BLaER1 (cell line): Measurements from ENCODE around the gene VPS37C.
A peak's percentile ranks its signal among the peaks of the same experiment; 100 is the strongest.

ENCODE experiments used
- H3K27ac ChIP-seq: shearing (Covaris generic); formaldehyde crosslinking; 2 replicates; pipeline ENCODE4 v1.8.1; 2022
- H3K27me3 ChIP-seq: shearing (Covaris generic); formaldehyde crosslinking; 2 replicates; pipeline ENCODE4 v1.8.1; 2022
- H3K36me3 ChIP-seq: shearing (Covaris generic); formaldehyde crosslinking; 2 replicates; pipeline ENCODE4 v1.8.1; 2022
- H3K4me1 ChIP-seq: shearing (Covaris generic); formaldehyde crosslinking; 2 replicates; pipeline ENCODE4 v1.8.1; 2022
- H3K4me2 ChIP-seq: shearing (Covaris generic); formaldehyde crosslinking; 2 replicates; pipeline ENCODE4 v1.8.1; 2022
- H3K4me3 ChIP-seq: shearing (Covaris generic); formaldehyde crosslinking; 2 replicates; pipeline ENCODE4 v1.8.1; 2022
- H3K9ac ChIP-seq: shearing (Covaris generic); formaldehyde crosslinking; 2 replicates; pipeline ENCODE4 v1.8.1; 2022
- H3K9me3 ChIP-seq: shearing (Covaris generic); formaldehyde crosslinking; 2 replicates; pipeline ENCODE4 v1.8.1; 2022
- H4K20me1 ChIP-seq: shearing (Covaris generic); formaldehyde crosslinking; 2 replicates; pipeline ENCODE4 v1.8.1; 2022
- Cebpa-rat ChIP-seq: shearing (Covaris generic); IDR thresholded peaks from 2 replicates; pipeline ENCODE4 v1.8.1; 2022

VPS37C gene

DNA sequence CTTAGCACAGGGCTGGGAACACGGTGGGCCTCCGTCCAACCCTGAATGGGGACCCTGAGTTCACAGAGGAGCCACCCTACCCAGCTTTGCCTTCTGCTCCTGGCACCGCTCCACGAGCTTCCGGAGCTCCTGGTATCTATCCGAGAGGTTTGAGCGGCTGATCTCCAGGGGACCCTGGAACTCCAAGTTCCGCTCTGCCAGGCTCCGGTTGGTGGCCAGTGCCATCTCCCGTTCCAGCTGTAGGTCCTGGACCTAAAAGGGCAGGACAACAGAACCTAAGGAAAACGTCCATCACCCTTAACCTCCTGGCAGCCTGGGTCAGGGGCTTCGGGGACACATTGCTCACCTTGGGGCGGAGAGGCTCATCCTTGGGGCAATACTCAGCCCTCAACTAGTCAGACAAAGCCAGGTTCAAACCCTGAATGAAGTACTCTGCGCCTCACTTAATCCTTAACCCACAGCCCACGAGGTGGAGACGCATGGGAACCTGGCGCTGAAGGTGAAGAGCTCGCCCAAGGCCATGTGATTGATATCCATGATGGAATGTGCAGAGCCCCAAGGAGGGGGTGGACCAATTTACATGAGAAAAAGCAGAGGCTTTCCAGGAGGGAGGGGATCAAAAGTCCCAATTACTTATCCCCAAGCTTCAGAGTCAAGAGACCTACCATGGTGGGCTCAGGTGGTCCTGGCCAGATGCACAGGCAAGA lies 27.1 kb downstream of the VPS37C start:
- no peak overlapping the region for H3K9ac ChIP-seq
- TF ChIP-seq Cebpa-rat, result no peak
- no peaks in the 10 kb centered on the region for H3K9me3 ChIP-seq
- H4K20me1 ChIP-seq, result peaks cover 68% of the 10 kb centered on the region
- H3K27me3 ChIP-seq, result 0 out of 2 replicates have a peak, but pooled peaks cover 8% of the 10 kb centered on the region
- H3K27ac ChIP-seq, result no peak overlapping the region
- no peak overlapping the region for H3K4me3 ChIP-seq
- H3K4me2 ChIP-seq, result no peak overlapping the region
- peaks cover 5% of the 10 kb centered on the region; the same call in 1 of the 2 replicates for H3K36me3 ChIP-seq
- peaks cover 70% of the 10 kb centered on the region for H3K4me1 ChIP-seq

DNA sequence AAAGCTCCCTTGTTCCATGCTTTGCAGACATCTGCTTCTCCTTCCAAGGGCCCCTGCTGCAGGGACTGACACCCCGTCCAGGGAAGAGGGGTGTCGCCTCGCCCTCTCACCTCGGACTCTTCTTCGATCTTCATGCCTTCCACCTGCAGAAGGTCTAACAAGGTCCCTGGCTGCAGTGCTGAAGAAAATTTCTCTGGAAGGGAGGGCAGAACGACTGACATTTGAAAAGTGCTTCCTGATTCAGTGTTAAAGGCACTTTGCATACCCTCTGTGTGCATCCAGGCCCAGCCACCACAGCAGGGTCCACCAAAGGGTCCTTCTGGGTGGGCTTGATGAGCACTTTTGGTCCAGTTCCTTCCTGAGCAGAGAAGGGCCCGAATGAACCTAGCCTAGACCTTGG lies 28.1 kb downstream of the VPS37C start:
- no peaks in the 10 kb centered on the region for H3K9me3 ChIP-seq
- no peak overlapping the region for H3K27ac ChIP-seq
- H3K36me3 ChIP-seq, result peaks cover 5% of the 10 kb centered on the region; the same call in 1 of the 2 replicates
- peak overlapping the region; percentile 80 for H3K4me2 ChIP-seq
- H3K4me3 ChIP-seq, result no peak overlapping the region
- H3K27me3 ChIP-seq, result 0 out of 2 replicates have a peak, but pooled peaks cover 8% of the 10 kb centered on the region
- H3K4me1 ChIP-seq, result peaks cover 65% of the 10 kb centered on the region
- H4K20me1 ChIP-seq, result peaks cover 60% of the 10 kb centered on the region
- TF ChIP-seq Cebpa-rat, result no peak
- no peak overlapping the region for H3K9ac ChIP-seq

DNA sequence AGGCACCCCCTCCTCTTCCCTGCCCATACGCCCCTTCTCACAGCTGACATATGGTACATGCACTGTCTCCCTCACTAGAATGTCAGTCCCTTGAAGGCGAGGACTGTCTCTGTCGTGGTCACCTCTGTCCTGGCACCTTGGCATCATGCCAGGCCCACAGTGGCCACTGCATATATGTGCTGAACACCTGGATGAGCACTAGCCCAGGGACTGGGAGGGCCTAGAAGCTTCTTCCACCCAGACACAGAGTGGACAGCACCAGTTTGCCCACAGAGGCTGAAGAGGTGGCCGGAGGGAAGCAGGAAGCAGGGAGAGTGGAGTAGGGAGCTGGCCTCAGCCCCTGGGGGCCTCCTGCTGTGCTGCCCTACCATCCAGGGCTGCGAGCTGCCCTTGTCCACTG lies 28.6 kb downstream of the VPS37C start:
- Histone ChIP-seq H3K4me2 (peak overlapping the region; percentile 80), H3K27me3 (0 out of 2 replicates have a peak, but pooled peaks cover 8% of the 10 kb centered on the region), H3K36me3 (peaks cover 5% of the 10 kb centered on the region; the same call in 1 of the 2 replicates), H3K4me1 (peaks cover 60% of the 10 kb centered on the region), H3K9ac (no peak overlapping the region), H3K9me3 (no peaks in the 10 kb centered on the region), H4K20me1 (peaks cover 55% of the 10 kb centered on the region), H3K27ac (no peak overlapping the region), H3K4me3 (no peak overlapping the region)
- no peak for TF ChIP-seq Cebpa-rat

DNA sequence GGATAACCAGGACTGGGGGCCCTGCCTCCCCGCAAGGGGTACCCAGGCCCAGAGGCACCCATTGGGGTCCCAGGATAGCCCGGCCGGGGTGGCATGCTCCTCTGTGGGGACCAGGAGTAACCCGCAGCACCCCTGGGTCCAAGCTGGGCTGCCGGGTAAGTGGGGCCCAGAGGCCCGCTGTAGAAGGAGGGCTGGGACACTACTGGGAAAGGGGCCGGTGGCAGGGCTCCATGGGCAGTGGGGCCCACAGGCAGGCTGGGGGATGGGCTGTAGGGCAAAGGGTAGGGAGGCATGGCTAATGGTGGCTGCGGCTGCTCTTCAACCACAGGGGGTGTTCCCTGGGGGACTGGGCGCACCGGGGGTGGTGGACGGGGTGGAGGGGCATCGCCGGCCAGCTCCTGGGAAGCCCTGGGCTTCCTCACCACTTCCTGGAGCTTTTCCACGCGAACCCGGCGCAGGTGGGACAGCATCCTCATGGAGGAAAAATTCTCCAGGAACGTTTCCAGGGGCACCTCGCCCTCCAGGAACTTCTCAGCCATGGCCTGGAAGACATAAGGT lies 29.1 kb downstream of the VPS37C start:
- peaks cover 5% of the 10 kb centered on the region; the same call in 1 of the 2 replicates for H3K36me3 ChIP-seq
- no peaks in the 10 kb centered on the region for H3K9me3 ChIP-seq
- H3K9ac ChIP-seq, result no peak overlapping the region
- H3K27ac ChIP-seq, result no peak overlapping the region
- H3K4me2 ChIP-seq, result peak overlapping the region; percentile 80
- no peak for TF ChIP-seq Cebpa-rat
- H3K27me3 ChIP-seq, result 0 out of 2 replicates have a peak, but pooled peaks cover 3% of the 10 kb centered on the region
- peaks cover 59% of the 10 kb centered on the region for H3K4me1 ChIP-seq
- no peak overlapping the region for H3K4me3 ChIP-seq
- H4K20me1 ChIP-seq, result peaks cover 50% of the 10 kb centered on the region

DNA sequence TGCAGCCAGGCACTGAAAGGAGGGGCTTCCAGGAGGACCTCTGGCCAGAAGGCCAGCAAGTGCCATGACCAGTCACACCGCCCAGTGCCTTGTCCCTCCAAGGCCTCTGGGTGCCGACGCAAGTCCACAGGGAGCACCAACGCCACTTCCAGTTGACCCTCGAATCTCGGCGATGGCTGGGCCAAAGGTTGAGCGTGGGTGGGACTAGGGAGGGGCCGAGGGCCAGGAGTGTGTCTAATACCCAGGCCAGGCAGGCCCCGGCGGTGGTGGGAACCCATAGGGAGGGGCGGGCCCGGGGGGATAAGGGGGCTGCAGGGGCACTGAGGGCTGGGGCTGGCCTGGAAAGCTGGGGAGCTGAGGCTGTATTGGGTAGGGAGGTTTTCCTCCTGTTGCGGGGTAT lies 29.6 kb downstream of the VPS37C start:
- no peak overlapping the region for H3K4me3 ChIP-seq
- H4K20me1 ChIP-seq, result peaks cover 45% of the 10 kb centered on the region
- no peak for TF ChIP-seq Cebpa-rat
- H3K27ac ChIP-seq, result no peak overlapping the region
- no peaks in the 10 kb centered on the region for H3K9me3 ChIP-seq
- H3K36me3 ChIP-seq, result peaks cover 5% of the 10 kb centered on the region; the same call in 1 of the 2 replicates
- 0 out of 2 replicates have a peak, but pooled peaks cover 3% of the 10 kb centered on the region for H3K27me3 ChIP-seq
- H3K9ac ChIP-seq, result no peak overlapping the region
- H3K4me2 ChIP-seq, result peak overlapping the region; percentile 80; the same call in 1 of the 2 replicates
- peaks cover 62% of the 10 kb centered on the region for H3K4me1 ChIP-seq

DNA sequence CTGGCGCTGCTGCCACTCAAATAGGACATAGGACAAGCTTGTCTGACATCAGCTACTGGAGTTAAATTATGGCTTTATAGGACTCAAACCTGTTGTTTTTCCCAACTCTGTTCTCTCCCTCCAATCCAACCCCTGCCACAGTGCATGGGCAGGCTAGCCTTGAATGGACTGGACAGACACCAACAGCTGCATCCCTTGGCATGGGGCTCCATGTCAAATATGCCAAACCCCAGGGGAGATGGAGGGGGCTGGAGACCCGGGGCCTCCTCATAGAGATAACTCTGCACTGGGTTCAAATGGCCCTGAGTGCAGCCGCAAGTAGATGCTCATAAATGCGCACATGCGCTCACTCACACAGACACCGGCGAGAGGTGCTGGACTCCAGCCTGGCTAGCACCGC lies 30.0 kb downstream of the VPS37C start:
- Histone ChIP-seq H3K4me3 (no peak overlapping the region), H3K4me1 (peaks cover 63% of the 10 kb centered on the region), H3K27ac (no peak overlapping the region), H3K9me3 (no peaks in the 10 kb centered on the region), H4K20me1 (peaks cover 45% of the 10 kb centered on the region), H3K27me3 (0 out of 2 replicates have a peak, but pooled peaks cover 3% of the 10 kb centered on the region), H3K36me3 (peaks cover 5% of the 10 kb centered on the region; the same call in 1 of the 2 replicates), H3K4me2 (no peak overlapping the region), H3K9ac (no peak overlapping the region)
- TF ChIP-seq Cebpa-rat, result no peak

DNA sequence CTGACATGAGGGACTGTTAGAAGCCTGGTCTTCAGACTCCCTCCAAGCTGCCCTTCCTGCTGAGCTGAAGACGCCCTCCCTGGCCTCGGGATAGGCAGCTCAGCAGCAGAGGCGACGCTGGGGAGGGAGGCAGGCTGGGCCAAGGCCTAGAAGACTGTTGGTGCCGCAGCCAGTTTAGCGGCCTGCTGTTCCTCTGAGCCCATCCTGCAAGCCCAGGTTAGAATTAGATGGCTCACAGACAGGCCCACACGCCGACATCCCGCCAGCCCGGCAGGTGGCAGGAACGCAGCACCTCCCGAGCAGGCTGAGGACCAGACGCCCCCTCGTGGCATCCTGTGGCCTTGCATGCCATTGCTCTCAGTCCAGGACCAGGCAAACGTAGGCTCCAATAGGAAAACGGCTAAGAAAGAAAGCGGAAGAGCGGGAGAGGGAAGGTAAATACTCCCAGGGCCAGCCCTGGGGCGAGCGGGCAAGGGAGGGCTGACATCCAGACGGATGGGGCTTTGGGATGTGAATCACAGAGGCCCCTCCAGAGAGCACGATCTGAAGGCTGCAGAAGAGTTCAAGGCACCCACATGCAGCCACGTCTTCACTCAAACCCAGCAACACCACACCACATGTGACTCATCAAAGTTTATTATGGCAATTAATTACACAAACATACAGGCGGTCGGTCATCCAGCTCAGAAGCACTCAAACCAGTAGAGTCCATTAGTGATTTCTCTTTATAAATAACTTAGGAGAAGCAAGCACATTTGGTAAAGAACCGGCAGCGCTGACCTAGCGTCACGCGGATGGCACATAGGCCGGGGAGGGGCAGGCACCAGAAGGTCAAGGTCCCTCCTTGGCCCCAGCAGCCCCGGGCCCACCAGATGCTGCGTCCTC lies 31.3 kb downstream of the VPS37C start:
- H3K9ac ChIP-seq, result no peak overlapping the region
- peak overlapping the region; percentile 64 for H3K4me2 ChIP-seq
- no peaks in the 10 kb centered on the region for H3K27me3 ChIP-seq
- H3K4me1 ChIP-seq, result peaks cover 63% of the 10 kb centered on the region
- H4K20me1 ChIP-seq, result peaks cover 38% of the 10 kb centered on the region
- no peak for TF ChIP-seq Cebpa-rat
- H3K4me3 ChIP-seq, result no peak overlapping the region
- peaks cover 5% of the 10 kb centered on the region; the same call in 1 of the 2 replicates for H3K36me3 ChIP-seq
- H3K27ac ChIP-seq, result no peak overlapping the region
- H3K9me3 ChIP-seq, result no peaks in the 10 kb centered on the region

DNA sequence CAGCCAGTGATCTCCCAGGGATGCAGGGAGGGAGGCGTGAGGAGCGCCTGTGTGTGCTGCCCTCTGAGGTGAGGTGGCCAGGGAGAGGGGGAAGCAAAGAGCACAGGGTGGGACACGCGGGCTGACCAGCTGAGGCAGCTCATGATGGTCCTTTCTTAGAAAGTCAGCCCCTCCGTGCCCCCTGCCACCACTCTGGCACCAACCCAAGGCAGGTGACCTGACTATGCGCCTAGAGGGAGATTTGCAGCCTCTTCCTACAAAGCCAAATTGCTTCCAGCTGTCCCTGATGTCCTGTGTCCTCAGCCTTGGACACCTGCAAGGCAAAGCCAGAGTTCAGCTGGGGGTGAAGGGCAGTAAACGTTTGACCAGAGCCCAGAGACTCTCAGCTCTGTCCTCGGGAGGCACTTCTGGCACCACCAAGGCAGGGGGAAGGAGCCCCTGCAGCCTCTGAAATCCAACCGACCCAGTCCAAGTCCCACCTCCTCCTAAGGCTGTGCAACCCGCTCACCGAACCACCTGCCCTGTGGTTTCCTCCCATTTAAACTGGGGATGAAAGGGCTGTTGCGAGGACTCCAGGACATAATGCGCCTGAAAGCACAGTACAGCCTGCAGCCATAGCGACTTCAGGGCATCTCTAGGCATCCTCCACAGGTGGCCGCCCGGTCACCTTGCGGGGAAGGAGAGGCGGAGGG lies 32.1 kb downstream of the VPS37C start:
- Histone ChIP-seq H4K20me1 (peaks cover 30% of the 10 kb centered on the region), H3K4me2 (peak overlapping the region; percentile 64), H3K4me1 (peaks cover 71% of the 10 kb centered on the region), H3K27ac (no peak overlapping the region), H3K27me3 (no peaks in the 10 kb centered on the region), H3K4me3 (no peak overlapping the region), H3K36me3 (peaks cover 4% of the 10 kb centered on the region; the same call in 1 of the 2 replicates), H3K9ac (no peak overlapping the region), H3K9me3 (no peaks in the 10 kb centered on the region)
- TF ChIP-seq Cebpa-rat, result no peak

DNA sequence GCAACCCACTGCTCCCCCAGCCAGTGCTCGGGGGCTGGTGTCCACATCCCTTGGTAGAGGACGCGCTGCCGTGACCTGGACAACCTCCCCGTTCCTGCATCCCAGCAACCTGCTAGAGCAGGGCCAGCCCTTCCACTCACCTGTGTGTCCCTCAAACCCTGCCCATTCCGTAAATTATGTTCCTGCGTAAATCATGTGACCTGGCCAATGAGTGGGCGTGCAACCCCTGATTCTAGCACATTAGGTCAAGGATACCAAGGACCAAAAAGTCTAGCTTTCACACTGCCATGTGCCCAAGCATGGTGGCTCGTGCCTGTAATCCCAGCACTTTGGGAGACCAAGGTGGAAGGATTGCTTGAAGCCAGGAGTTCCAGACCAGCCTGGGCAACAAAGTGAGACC lies 33.2 kb downstream of the VPS37C start:
- Histone ChIP-seq H3K4me2 (no peak overlapping the region), H4K20me1 (peaks cover 19% of the 10 kb centered on the region)
- no peak for TF ChIP-seq Cebpa-rat

More for the DNA sequence above, 33.2 kb downstream of the VPS37C start:
- Histone ChIP-seq H3K27me3 (no peaks in the 10 kb centered on the region), H3K4me1 (peaks cover 69% of the 10 kb centered on the region), H3K9ac (no peak overlapping the region), H3K9me3 (no peaks in the 10 kb centered on the region), H3K36me3 (no peaks in the 10 kb centered on the region), H3K4me3 (no peak overlapping the region), H3K27ac (no peak overlapping the region)
